LNCaP clone FGC (cell line): ENCODE data around the gene MAP1LC3A.

ENCODE experiments used
- DNase-seq: peaks from one replicate; pipeline ENCODE4 v3.0.0-alpha.2; 2011; ENCODE audit warnings: low read depth
- H3K4me3 ChIP-seq: 2 replicates; pipeline ENCODE4 v1.5.1; 2011; ENCODE audit warnings: mild to moderate bottlenecking, low read depth, low read length, control low read depth
- TF ChIP-seq, protein P1 (sequence below): IDR thresholded peaks from 2 replicates; pipeline ENCODE4 v1.5.1; 2012; ENCODE audit warnings: mild to moderate bottlenecking; ENCODE audit not compliant: control insufficient read depth, insufficient read depth; ENCODE audit errors: extremely low read depth

Gene MAP1LC3A

DNA sequence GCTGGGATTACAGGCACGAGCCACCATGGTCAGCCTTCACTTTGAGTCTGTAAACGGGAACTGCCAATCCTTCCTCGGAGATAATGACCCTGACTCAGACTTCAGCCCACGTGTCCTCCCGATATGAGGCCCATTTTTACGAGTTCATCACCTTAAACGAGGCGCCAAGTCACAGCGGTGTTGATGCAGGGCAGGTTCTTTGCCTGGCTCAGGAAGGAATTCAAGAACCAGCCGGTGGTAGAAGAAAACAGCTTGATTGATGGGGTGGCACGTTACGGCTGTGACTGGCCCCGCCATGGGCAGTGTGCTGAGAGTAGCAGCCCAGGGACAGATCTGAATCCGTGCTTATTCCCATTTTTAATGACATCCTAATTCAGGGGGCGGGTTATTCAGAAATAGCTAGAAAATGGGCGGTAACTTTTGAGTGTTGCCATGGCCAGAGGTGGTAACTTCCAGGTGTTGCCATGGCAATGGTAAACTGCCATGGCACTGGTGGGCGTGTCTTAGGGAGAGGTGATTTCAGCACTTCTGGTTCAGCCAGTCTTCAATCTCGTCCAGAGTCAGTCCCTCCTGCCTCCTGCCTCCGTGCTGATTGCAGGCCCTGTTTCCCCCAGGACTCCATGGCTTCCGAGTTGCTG, 9.1 kb upstream of the MAP1LC3A start:
- no peak overlapping the region for H3K4me3 ChIP-seq
- DNase-seq: peak; percentile 81

DNA sequence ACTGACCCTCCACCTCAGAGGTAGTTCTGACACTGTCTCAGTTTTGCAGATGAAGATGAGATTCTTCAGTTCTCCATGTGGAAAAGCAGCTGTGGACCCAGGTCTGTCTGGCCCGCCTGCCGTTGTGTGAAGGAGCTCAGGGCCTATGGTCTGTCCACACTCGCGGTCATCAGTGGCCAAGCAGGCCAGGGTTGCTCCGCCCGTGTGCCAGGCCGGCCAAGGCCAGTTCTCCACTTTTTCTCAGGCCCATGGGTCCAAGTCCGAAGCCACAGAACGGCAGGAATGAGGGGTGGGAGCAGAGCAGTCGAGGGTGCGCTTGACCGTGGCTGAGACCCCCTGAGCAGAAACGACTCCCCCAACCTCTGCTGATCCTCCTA, 8.6 kb upstream of the MAP1LC3A start:
- no peak for DNase-seq
- H3K4me3 ChIP-seq: no peak overlapping the region

More for the DNA sequence above, 9.1 kb upstream of the MAP1LC3A start:
- TF ChIP-seq, protein P1, sequence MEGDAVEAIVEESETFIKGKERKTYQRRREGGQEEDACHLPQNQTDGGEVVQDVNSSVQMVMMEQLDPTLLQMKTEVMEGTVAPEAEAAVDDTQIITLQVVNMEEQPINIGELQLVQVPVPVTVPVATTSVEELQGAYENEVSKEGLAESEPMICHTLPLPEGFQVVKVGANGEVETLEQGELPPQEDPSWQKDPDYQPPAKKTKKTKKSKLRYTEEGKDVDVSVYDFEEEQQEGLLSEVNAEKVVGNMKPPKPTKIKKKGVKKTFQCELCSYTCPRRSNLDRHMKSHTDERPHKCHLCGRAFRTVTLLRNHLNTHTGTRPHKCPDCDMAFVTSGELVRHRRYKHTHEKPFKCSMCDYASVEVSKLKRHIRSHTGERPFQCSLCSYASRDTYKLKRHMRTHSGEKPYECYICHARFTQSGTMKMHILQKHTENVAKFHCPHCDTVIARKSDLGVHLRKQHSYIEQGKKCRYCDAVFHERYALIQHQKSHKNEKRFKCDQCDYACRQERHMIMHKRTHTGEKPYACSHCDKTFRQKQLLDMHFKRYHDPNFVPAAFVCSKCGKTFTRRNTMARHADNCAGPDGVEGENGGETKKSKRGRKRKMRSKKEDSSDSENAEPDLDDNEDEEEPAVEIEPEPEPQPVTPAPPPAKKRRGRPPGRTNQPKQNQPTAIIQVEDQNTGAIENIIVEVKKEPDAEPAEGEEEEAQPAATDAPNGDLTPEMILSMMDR: no peak

DNA sequence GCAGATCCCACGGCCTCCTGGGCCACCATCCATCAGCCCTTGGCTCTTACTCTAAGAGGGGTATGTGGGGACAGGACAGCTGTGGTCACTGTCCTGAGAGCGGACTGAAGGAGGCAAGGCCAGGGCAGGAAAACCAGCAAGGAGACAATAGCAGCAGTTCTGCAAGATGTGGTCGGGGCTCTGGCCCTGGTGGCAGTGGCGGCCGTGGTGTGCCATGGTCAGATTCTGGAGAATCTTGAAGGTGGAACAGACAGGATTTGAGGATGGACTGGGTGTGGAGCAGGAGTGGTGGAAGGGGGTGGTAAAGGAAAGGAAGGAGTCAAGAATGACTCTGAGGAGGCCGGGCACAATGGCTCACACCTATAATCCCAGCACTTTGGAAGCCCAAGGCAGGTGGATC, 5.9 kb upstream of the MAP1LC3A start:
- TF ChIP-seq, protein P1: no peak
- H3K4me3 ChIP-seq: no peak overlapping the region
- DNase-seq: no peak

More for the DNA sequence above, 8.6 kb upstream of the MAP1LC3A start:
- TF ChIP-seq, protein P1: no peak

DNA sequence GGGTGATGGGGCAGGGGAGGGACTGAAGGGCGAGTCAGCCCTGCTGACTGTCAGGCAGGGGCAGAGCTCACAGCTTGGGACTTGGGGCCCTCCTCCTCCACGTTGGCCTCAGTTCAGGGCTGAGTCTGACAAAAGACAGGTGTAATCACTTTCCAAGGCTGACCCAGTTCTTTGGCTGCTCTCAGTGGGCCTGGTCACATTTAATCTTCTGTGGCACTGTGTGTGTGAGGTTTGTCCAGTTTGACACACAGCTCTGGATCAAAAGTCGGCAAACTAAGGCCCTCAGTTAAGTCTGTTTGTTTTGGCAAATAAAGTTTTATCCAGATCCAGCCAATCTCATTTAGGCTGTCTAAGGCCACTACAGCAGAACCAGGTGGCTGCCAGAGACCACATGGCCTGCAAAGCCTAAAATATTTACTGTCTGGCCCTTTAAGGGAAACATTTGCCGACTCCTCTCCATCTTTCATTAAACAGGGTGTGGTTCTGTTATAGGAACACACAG, 5.1 kb upstream of the MAP1LC3A start:
- TF ChIP-seq, protein P1: no peak
- DNase-seq: peak; percentile 91
- H3K4me3 ChIP-seq: no peak overlapping the region

DNA sequence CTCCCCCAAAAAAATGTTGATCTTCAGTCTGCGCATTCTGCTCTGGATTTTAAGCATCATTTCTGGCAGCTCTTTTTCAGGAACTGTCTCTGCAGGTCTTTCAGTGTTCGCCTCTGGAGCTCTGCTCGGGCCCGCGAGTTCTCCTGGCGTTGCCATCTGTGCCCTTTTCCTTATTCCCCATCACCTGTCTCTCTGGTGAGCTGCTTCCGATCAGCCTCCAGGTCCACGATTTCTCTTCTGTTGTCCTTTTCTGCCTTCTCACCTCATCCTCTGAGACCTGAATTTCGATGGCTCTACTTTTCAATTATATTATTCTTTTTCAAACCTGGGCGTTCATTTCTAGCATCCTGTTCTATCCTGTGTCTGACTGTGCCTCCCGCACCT, 590 bp upstream of the MAP1LC3A start:
- H3K4me3 ChIP-seq: peak overlapping the region; percentile 43
- DNase-seq: no peak
- TF ChIP-seq, protein P1: no peak

DNA sequence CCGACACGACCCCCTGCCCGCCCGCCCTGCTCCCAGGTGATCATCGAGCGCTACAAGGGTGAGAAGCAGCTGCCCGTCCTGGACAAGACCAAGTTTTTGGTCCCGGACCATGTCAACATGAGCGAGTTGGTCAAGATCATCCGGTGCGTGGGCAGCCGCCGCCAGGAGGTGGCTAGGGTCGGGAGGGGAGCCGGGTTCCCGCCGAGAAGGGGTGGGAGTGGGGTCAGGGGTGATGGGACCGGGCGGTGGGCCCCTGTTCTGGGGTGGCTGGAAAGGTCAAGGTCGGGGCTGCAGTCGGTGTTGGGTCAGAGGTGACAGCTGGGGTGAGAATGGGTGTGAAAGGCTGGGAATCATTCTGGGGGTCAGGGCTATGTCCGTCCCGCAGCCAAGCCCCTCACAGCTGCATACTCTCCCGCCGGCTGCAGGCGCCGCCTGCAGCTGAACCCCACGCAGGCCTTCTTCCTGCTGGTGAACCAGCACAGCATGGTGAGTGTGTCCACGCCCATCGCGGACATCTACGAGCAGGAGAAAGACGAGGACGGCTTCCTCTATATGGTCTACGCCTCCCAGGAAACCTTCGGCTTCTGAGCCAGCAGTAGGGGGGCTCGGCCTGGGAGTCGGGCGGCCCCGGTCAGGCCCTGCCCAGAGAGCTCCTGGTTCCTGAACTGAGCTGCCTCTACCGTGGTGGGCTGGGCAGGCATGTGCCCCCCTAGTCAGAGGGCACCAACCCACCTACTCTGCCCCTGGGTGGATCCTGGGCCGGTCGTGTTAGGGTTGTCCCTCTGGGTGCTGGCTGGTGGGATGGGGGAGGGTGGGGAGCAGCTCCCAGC, 1.0 kb downstream of the MAP1LC3A start:
- TF ChIP-seq, protein P1: no peak
- DNase-seq: no peak
- no peak overlapping the region; the same call in 1 of the 2 replicates for H3K4me3 ChIP-seq

DNA sequence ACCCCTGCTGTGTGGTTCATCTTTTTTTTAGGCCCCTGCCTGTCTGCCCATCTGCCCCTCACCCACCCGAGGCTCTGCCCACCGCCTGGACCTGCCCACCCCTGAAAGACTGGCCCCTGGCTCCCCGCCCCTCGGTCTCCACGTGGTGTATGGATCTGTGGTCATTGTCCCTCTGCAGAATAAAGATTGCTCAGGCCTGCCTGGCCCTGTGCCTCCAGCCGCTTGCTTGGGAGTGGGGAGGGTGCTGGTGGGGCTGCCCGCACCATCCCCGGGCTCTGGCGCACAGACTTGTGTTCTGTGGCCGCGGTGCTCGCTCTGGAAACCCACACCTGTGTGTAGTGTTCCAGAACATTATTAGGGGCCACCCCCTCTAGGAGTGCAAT, 1.6 kb downstream of the MAP1LC3A start:
- no peak overlapping the region for H3K4me3 ChIP-seq
- no peak for DNase-seq
- TF ChIP-seq, protein P1: no peak
